Activated CD8-positive, alpha-beta memory T cell treated with anti-CD3 and anti-CD28 coated beads, Interleukin-2, amount 50 U/mL, for 1 hour (primary cell): Measurements from ENCODE around the gene FAM20A.

ENCODE experiments used
- DNase-seq: peaks from one replicate; pipeline ENCODE4 v3.0.0-alpha.2; 2020; ENCODE audit errors: extremely low read depth

The FAM20A gene

GRCh38 chr17:68565661-68566441, 35.3 kb downstream of the FAM20A start:
- DNase-seq, result no peak

DNA sequence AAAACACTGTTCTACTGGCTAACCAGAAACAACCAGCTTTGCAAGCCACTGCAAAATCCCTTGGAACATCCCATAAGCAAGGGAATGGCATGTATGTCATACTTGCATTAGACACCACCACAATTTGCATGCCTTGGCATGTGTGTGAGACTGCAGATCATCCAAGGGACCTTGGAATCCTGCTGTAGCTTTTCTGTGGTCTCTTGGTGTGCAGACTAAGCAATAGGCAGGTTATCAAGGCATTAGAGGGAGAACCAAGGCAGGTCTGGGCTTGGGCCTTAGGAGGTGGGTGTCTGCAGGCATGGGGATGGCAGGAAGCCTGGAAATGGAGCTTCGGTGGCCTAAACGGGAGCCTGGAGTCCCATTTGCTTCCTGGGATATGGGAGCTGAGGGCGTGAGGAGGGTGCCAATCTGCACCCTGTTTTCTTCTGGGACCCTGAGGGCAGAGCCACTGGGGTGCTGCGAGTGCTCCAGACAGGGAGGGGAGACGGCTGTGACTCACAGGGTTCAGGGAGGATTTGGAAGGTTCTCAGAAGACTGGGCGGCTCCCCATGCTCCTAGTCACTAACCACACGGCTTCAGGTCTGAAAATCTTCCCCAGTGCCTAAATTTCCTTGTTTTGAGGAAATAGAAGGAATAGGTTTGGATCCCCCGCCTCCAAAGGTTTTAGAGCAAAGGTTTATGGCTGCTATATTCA, 36.6 kb downstream of the FAM20A start:
- DNase-seq, result no peak

DNA sequence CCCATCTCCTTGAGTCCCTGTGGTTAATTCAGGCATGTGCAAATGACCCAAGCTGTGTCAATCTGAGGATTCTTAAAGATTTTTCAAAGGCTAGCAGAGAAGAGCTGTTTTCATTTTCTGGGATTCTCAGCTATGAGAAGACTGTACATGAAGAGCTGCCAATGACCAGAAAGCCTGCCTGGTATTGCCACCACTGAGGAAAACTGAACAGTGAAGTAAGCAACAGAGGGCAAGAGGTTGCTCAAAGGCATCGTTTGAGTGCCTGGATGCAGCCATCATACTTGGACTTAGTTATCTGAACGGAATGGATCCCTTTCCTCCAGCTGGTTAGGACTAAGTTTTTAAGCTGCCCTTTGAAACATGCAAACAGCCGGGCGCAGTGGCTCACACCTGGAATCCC, 38.4 kb downstream of the FAM20A start:
- no peak for DNase-seq

- DNase-seq, result no peak
Measured at GRCh38 chr17:68560966-68561720, 40.0 kb downstream of the FAM20A start.

DNA sequence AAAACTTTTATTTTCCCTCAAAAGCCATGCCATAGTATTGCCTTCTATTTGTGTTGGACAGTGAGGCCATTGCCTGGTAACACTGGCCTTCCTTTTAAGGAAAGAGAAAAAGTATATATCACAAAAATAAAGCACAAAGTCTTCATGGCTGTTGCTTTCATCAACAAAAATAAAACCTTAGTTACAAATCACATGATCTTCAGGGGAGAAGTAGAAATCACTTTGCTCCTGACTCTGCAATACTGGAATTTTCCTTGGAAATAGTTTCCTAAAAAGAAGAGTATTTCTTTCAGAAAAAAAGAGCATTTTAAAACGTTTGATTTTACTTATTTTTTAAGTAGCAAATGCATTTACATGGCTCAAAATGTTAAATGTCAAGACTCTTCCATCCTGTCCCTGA, 41.9 kb downstream of the FAM20A start:
- no peak for DNase-seq

- DNase-seq, result no peak
Measured at GRCh38 chr17:68556551-68556950, 44.6 kb downstream of the FAM20A start.

DNA sequence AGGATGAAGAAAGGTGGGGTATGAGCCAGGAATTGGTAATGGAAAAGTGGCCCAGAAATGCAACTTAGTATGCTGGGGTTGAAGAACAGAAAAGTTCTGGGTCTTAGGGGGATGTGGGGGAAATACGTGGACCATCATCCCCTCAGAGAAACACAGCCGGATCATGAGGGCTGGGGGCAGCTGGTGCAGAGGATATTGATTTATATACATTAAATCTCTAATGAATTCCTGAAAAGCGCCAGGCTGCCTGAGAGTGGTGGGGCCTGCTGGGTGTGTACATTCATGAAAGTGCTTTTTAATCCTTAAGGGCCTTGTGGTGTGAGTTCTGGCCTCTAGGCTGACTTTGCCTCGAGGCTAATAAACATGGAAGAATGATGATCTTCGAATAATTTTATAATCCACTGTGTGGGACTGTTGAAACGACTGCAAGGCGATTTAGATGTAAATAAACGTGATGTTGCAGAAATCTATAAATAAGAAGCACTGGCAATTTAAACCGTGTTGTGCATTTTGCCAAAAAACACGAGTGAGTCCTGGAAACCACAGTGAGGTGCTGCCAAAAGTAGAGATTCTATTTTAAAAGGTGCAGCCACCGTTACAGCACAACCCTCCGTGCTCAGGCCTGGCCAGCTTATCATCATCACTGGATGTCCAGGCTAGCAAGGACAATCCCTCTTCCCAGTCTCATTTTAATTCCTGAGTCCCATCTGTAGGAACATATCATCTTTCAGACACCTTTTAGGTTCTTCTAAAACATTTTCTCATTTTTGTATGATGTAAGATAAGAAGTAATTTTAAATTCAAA, 56.9 kb downstream of the FAM20A start:
- no peak for DNase-seq

DNA sequence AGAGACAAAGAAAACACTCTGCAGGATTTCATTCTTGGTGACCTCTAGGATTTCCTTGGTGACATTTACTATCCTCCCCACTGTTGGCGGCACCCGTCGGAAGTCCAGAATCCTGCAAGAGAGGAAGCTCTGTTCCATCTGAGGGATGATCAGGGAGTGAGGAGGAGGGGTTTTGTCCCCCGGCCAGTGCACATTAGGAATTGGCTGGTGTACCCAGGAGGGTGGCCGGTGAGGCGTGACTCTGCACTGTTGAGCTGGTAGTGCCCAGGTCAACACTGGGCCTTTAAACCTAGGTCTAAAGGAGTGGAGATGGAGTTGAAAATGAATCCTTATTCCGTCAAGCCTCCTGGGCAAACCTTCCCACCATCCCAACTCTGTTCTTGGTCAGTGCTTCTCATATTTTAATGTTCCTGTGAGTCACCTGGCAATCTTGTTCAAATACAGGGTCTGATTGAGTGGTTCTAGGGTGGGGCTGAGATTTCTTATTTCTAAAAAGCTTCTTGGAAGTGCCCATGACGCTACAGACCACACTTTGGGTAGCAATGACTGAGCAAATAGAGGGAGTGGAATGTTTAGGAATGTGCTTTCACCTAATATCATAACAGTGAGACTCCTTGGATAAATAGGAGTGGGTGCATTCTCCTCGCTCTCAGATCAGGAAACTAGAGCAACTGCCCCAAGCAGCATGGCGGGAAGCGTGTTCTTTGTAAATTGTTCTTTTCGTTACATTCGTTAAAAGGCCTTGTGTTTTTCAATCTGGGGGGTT, 58.3 kb downstream of the FAM20A start:
- no peak for DNase-seq

DNA sequence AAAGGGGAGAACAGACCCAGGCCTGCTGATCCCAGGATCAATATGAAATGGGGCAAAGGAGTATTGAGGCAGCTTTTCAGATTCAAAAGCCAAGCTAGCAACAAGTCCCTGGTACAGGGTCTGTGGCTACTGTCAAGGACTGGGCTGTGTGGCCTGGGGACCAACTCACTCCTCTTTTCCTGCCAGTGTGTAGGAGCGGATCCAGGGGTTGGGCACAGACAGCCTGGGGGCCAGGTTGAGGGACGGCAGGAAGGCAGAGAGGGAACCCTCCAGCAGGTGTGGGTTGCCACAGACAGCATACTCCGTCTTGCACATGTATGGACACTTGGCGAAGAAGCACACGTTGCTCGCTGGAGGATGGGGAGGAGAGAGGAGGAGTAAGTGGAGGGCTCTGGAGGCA, 59.4 kb downstream of the FAM20A start:
- DNase-seq, result no peak

DNA sequence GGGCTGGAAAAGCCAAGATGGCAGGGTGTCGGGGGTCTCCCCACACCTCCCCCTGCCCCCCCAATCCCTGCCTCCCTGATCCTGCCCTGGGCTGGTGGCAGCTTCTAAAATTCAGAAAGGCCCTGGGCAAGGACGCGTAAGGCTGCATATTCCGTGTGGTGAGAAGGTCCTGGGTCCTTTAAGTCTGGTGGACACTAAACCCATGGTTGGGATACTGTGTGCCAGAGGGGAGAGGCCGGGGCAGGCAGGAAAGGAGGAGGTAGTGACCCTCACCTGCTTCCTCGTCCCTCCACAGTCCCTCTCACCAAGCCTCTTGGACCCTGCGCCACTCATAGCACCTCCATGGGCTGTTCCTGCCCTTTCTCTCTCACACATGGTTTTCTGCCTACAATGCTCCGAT, 60.2 kb downstream of the FAM20A start:
- DNase-seq, result no peak

- no peak for DNase-seq
Measured at GRCh38 chr17:68539548-68540467, 61.4 kb downstream of the FAM20A start.

GRCh38 chr17:68535922-68536321, 65.2 kb downstream of the FAM20A start:
- no peak for DNase-seq

- DNase-seq, result no peak
Measured at GRCh38 chr17:68534695-68535088, 66.5 kb downstream of the FAM20A start.

- no peak for DNase-seq
Measured at GRCh38 chr17:68533887-68534694, 67.1 kb downstream of the FAM20A start.

GRCh38 chr17:68532826-68533225, 68.3 kb downstream of the FAM20A start:
- no peak for DNase-seq

GRCh38 chr17:68531252-68531651, 69.9 kb downstream of the FAM20A start:
- no peak for DNase-seq

DNA sequence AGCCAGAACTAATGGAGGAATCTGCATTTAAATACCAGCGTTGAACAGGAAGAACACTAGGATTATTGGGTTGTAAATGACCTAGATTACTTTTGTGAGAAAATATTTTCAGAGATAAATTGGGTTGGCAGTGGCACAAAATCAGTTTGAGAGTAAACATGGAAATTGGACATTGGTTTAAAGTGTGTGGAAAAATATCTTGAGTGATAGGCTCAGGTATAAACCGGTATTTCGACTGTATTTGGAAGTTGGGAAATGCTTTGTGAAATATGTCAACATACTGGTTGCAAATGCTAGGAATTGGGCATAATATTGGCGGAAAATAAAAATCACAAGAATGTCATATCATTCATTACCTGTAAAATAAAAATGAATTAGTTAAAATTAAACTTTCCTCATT, 73.9 kb downstream of the FAM20A start:
- DNase-seq, result no peak

- no peak for DNase-seq
Measured at GRCh38 chr17:68526548-68526947, 74.6 kb downstream of the FAM20A start.

GRCh38 chr17:68522266-68522665, 78.9 kb downstream of the FAM20A start:
- no peak for DNase-seq
